ENCODE results near the gene ASB6.

DNA sequence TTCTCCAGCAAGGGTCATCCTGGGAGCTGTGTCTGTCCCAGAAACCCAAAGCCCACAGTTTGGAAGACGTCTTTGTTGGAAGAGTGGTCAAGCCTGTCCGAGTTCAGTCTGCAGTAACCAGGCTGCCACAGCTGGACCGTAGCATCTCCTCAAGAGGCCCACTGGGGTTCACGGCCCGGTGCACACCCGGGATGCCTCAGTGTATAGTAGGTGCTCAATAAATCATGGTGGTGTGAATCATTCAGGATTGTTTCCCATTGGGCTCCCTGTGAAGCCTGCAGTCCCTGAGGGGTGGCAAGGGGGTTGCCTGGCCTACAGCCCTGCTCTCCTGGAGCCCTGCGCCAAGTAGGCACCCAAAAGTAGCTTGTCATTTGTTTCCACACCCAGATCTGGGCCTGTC is 13.2 kb upstream of the ASB6 start:
- TF ChIP-seq EP300 (IDR thresholded peaks at IDR 0.05; ENCODE audit: low read depth) (no peak), POLR2AphosphoS5 (IDR thresholded peaks at IDR 0.05) (no peak), POLR2A (IDR thresholded peaks at IDR 0.05) (no peak)

All from transverse colon (tissue), 3 donors.